Diencephalon (tissue), 1 donor: ENCODE measurements around the gene RAD21L1. TPM values are rescaled to one million over a fixed set of nuclear protein-coding genes. Genes with fewer than 3 reads are reported as not detected.

Experiments
- total RNA-seq: library from RNA; depleted of rRNA; stranded (reverse); fragments of >200 nt; gene quantifications from one replicate; pipeline ENCODE4 v1.2.3, GENCODE V29; 2014

The RAD21L1 gene
- total RNA-seq: not detected

DNA sequence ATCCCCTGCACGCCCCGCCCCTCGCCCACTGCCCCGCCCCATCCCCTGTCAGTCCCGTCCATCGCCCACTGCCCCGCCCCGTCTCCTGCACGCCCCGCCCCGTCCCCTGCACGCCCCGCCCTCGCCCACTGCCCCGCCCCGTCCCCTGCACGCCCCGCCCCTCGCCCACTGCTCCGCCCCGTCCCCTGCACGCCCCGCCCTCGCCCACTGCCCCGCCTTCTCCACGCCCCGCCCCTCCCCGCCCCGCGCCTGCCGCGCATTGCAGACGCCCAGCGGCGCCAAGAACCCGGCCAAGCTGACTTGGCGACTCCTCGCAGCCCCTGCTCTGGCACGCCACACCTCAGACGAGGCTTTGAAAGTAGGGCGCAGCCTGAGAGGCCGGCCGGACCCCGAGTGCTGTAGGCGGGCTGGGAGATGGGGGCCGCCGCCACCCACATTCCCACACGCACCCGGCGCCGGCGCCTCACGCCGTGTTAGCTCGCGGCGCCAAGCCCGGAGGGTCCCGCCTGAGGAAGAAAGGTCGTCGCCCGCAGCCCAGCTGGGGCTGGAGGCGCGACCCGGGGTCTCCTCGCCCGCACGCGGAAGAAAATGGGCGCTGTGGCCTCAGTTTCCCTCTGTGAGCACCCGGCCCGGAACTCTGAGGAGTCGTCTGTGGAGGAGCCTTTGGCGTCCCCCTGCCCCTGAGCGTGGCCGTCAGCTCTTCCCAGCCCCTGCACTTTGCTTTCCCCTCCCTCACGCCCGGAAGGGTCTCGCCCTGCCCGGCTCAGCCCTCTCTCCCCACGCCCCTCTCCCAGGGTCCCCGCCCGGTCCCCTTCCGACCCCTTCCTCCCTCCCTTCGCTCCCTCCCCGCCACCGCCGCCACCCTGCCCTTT lies at the start of gene RAD21L1:
RAD21L1 (plus strand) TSS at position 262 of the 872 bp plus-strand sequence. CDS start 2,410 bp downstream, outside the sequence.

DNA sequence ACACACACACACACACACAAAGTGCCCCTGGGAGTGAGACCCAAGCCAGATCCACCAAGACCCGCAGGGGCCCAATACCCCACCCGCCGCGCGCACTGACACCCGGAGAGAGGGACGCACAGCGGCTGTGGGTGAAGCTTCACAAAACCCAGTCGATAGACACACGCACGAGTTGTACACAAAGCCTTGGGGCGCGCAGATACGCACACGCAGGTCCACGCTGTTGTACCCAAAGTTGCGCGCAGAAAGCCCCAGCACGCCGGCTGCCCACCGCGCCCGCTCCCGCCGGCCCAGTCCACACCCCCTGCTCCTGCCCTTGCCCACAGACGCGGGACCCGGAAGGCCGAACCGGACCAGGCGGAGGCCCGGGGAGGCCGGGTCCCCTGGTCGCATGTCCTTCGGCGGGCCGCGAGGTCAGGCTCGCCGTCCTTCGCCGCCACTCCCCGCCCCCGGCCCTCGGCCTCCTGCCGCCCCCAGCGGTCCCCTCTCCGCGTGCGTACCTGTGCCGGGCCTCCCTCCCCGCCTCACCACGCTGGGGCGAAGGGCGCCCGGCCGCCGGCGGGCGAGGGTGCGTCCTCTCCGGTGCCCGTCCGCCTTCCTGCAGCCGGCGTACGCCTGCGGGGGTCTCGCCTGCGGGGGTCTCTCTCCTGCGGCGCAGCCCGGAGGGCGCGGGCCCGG lies 41.1 kb upstream of the RAD21L1 start, which contains the start of gene TMEM74B:
TMEM74B (minus strand) TSS at position 344 of the 678 bp plus-strand sequence. CDS start 1,180 bp downstream, outside the sequence.

DNA sequence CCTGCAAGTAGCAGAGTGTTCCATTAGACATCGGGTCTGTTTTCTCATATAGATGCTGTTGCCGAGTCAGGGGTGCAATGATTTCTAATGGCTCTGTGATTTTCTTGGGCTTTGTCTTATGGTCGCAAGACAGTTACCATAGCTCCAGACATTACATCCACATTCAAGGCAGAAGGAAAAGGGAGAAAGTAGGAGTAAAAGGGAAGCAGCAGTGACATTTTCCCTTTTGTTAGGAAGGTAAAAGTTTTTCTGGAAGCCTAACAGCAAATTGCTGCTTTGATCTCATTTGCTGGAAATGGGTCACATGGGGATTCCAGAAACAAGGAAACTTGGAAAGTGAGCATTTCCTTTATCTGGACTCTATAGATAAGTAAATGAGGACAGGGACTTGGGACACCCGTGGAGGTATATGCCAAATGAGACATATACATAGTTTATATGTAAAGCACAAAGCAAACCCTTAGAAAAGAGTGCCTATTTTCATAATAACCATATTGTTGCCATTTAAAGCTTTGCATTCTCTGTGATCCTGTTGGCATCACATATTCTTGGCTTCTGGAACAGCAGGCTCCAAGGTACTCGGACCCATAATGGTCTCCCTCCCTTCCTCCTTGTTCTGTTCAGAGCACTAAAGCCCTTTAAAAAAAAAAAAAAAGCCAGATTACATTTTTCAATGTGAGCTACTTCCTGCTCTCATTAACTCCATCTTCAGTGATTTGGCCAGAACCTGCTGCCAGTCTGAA lies 22.9 kb upstream of the RAD21L1 start, which contains the start of gene C20orf202:
C20orf202 (plus strand) TSS at position 693 of the 743 bp plus-strand sequence. CDS start 132 bp downstream, outside the sequence.

DNA sequence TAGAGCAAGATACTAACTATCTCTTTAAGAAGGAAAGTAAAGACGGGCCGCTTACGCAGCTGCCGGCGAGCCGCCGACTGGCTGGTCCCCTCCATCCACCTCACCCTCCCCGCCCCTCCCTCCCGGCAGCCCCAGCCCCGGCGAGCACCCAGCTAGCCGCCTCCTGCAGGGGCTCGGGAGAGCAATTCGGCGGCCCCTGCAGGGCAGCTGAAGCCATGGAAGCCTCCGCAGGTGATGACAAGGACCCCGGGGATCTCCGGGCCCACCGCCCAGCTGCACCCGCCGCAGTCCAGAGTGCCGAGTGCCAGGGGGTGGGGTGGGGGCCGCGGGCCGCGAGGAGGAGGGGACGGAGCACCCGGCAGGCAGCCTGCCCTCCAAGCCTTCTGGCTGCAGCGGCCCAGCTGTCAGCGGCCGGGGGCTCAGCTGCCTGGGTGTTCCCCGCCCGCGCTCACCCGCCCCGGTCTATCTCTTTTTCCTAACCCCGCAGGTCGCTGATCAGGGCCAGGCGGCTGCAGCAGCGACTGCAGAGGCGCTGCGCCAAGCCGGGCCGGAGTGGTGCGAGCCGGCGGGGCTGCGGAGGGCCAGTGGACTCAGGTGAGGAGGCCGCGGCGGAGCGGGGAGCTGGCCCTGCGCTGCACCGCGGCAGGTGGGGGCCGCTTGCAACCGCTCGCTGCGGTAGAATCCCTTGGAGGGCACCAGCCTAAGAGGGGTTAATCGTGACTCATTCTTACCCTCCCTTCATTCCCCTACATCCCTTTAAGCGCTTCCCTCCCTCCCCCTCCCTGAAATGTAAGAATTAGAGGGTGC lies 40.5 kb downstream of the RAD21L1 start, which contains the start of gene SNPH:
SNPH (plus strand) TSS at position 128 of the 807 bp plus-strand sequence. CDS start 29,946 bp downstream, outside the sequence.

Other genes starting within 250 kb of the RAD21L1 start
- 0.92 TPM for gene RSPO4, start 223.7 kb upstream of the RAD21L1 start, total RNA-seq
- gene PSMF1, start 107.4 kb upstream of the RAD21L1 start, total RNA-seq: 37.8 TPM
- 16.1 TPM for gene TMEM74B, start 41.1 kb upstream of the RAD21L1 start, total RNA-seq
- gene C20orf202, start 22.6 kb upstream of the RAD21L1 start, total RNA-seq: 0.46 TPM
- gene SNPH, start 40.2 kb downstream of the RAD21L1 start, total RNA-seq: 34.4 TPM
- gene SDCBP2, start 103.1 kb downstream of the RAD21L1 start, total RNA-seq: 10.4 TPM
- 83.0 TPM for gene FKBP1A, start 167.0 kb downstream of the RAD21L1 start, total RNA-seq
- 40.8 TPM for gene NSFL1C, start 240.8 kb downstream of the RAD21L1 start, total RNA-seq